Measurements from ENCODE around the gene LIPK. TPM values are rescaled to one million over a fixed set of nuclear protein-coding genes. Genes with fewer than 3 reads are reported as not detected.
"Not testable (repeated sequence)": the region's sequence is repeated elsewhere in the genome, so short reads cannot be mapped to it uniquely, and the experiment has no call there.

Gene LIPK
- total and polyA plus RNA-seq, 4 donors: not detected

DNA sequence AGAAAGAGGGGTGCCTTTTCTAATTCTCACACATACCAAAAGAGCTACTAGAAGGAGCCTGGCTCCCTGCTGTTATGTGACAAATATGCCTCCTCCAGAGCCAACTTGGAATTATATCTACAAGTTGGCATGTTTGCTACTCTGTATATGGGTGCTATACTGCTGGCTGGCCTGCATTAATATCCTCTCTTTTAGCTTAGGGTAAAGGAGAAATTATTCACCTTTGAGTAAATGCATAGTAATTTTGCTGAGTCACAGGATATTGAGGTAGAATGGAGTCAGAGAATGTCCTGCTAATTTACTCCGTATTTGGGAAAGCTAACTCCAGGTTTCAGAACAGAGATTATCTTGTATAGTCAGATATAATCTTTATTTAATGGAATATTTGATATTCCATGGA lies 29.6 kb downstream of the LIPK start:
- TF ChIP-seq RXRA (IDR thresholded peaks at IDR 0.05) (no peak), EGR1 (IDR thresholded peaks at IDR 0.05; ENCODE audit: low read depth in 2 of 2) (no peak), RAD21 (IDR thresholded peaks at IDR 0.05) (no peak), YY1 (IDR thresholded peaks at IDR 0.05) (no peak), HNF4G (IDR thresholded peaks at IDR 0.05) (no peak), FOXA2 (IDR thresholded peaks at IDR 0.05) (no peak), NR2F2 (IDR thresholded peaks at IDR 0.05) (no peak), JUND (IDR thresholded peaks at IDR 0.05) (no peak), HNF4A (conservative IDR thresholded peaks at IDR 0.05) (no peak)
- TF ChIP-seq, protein P1, sequence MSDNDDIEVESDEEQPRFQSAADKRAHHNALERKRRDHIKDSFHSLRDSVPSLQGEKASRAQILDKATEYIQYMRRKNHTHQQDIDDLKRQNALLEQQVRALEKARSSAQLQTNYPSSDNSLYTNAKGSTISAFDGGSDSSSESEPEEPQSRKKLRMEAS (IDR thresholded peaks at IDR 0.05): no peak
- TF ChIP-seq, protein P2, sequence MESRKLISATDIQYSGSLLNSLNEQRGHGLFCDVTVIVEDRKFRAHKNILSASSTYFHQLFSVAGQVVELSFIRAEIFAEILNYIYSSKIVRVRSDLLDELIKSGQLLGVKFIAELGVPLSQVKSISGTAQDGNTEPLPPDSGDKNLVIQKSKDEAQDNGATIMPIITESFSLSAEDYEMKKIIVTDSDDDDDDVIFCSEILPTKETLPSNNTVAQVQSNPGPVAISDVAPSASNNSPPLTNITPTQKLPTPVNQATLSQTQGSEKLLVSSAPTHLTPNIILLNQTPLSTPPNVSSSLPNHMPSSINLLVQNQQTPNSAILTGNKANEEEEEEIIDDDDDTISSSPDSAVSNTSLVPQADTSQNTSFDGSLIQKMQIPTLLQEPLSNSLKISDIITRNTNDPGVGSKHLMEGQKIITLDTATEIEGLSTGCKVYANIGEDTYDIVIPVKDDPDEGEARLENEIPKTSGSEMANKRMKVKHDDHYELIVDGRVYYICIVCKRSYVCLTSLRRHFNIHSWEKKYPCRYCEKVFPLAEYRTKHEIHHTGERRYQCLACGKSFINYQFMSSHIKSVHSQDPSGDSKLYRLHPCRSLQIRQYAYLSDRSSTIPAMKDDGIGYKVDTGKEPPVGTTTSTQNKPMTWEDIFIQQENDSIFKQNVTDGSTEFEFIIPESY (IDR thresholded peaks at IDR 0.05): no peak
- TF ChIP-seq, protein P3, sequence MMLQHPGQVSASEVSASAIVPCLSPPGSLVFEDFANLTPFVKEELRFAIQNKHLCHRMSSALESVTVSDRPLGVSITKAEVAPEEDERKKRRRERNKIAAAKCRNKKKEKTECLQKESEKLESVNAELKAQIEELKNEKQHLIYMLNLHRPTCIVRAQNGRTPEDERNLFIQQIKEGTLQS (IDR thresholded peaks at IDR 0.05): no peak
- TF ChIP-seq, protein P4, sequence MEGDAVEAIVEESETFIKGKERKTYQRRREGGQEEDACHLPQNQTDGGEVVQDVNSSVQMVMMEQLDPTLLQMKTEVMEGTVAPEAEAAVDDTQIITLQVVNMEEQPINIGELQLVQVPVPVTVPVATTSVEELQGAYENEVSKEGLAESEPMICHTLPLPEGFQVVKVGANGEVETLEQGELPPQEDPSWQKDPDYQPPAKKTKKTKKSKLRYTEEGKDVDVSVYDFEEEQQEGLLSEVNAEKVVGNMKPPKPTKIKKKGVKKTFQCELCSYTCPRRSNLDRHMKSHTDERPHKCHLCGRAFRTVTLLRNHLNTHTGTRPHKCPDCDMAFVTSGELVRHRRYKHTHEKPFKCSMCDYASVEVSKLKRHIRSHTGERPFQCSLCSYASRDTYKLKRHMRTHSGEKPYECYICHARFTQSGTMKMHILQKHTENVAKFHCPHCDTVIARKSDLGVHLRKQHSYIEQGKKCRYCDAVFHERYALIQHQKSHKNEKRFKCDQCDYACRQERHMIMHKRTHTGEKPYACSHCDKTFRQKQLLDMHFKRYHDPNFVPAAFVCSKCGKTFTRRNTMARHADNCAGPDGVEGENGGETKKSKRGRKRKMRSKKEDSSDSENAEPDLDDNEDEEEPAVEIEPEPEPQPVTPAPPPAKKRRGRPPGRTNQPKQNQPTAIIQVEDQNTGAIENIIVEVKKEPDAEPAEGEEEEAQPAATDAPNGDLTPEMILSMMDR (IDR thresholded peaks at IDR 0.05; ENCODE audit: low read depth, low read length, missing input control): no peak
- TF ChIP-seq, protein P5, sequence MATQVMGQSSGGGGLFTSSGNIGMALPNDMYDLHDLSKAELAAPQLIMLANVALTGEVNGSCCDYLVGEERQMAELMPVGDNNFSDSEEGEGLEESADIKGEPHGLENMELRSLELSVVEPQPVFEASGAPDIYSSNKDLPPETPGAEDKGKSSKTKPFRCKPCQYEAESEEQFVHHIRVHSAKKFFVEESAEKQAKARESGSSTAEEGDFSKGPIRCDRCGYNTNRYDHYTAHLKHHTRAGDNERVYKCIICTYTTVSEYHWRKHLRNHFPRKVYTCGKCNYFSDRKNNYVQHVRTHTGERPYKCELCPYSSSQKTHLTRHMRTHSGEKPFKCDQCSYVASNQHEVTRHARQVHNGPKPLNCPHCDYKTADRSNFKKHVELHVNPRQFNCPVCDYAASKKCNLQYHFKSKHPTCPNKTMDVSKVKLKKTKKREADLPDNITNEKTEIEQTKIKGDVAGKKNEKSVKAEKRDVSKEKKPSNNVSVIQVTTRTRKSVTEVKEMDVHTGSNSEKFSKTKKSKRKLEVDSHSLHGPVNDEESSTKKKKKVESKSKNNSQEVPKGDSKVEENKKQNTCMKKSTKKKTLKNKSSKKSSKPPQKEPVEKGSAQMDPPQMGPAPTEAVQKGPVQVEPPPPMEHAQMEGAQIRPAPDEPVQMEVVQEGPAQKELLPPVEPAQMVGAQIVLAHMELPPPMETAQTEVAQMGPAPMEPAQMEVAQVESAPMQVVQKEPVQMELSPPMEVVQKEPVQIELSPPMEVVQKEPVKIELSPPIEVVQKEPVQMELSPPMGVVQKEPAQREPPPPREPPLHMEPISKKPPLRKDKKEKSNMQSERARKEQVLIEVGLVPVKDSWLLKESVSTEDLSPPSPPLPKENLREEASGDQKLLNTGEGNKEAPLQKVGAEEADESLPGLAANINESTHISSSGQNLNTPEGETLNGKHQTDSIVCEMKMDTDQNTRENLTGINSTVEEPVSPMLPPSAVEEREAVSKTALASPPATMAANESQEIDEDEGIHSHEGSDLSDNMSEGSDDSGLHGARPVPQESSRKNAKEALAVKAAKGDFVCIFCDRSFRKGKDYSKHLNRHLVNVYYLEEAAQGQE (IDR thresholded peaks at IDR 0.05): no peak
- H3K9ac ChIP-seq (ENCODE audit: low read depth in 1 of 2, low read length in 2 of 2): no peak overlapping the region
- no peak overlapping the region for H3K27ac ChIP-seq (ENCODE audit: low read depth in 1 of 2, low read length in 2 of 2)
- H3K9me3 ChIP-seq (ENCODE audit: control insufficient read depth in 4 of 4, low read length in 3 of 4): no peaks in the 10 kb centered on the region
- no peaks in the 10 kb centered on the region for H3K4me1 ChIP-seq (ENCODE audit: control insufficient read depth in 4 of 4, insufficient read depth in 4 of 4, low read length in 3 of 4)
- H3K27me3 ChIP-seq (ENCODE audit: control insufficient read depth in 4 of 4, insufficient read depth in 4 of 4, low read length in 3 of 4): peaks cover 0 to 3% (median 0%) of the 10 kb centered on the region in 4 donors
- no peaks in the 10 kb centered on the region for H3K36me3 ChIP-seq (ENCODE audit: control insufficient read depth in 4 of 4, insufficient read depth in 3 of 4, low read depth in 1 of 4, low read length in 3 of 4)
- H3K4me3 ChIP-seq (ENCODE audit: low read depth in 1 of 3, low read length in 3 of 3): no peak overlapping the region
- no peak for DNase-seq (ENCODE audit: low spot score)
- WGBS: 77% methylated on average over 1 of the region's 1 CpG

DNA sequence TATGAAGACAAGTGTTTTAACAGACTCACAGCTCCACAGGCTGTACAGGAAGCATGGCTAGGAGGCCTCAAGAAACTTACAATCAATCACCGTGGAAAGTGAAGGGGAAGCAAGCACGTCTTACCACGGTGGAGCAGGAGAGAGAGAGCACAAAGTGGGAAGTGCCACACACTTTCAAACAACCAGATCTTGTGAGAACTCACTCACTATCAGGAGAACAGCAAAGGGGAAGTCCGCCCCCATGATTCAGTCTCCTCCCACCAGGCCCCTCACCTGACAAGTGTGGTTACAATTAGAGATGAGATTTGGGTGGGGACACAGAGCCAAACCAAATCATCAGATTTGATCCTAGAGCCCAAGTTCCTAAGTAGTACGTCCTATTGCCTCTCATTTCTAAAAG lies 35.9 kb downstream of the LIPK start:
- H3K4me3 ChIP-seq (ENCODE audit: low read depth in 1 of 3, low read length in 3 of 3); H3K9me3 ChIP-seq (ENCODE audit: control insufficient read depth in 4 of 4, low read length in 3 of 4); H3K36me3 ChIP-seq (ENCODE audit: control insufficient read depth in 4 of 4, insufficient read depth in 3 of 4, low read depth in 1 of 4, low read length in 3 of 4); H3K27ac ChIP-seq (ENCODE audit: low read depth in 1 of 2, low read length in 2 of 2); DNase-seq (ENCODE audit: low spot score); H3K27me3 ChIP-seq (ENCODE audit: control insufficient read depth in 4 of 4, insufficient read depth in 4 of 4, low read length in 3 of 4); H3K4me1 ChIP-seq (ENCODE audit: control insufficient read depth in 4 of 4, insufficient read depth in 4 of 4, low read length in 3 of 4); H3K9ac ChIP-seq (ENCODE audit: low read depth in 1 of 2, low read length in 2 of 2): not testable (repeated sequence)
- WGBS: 66% methylated on average over 5 of the region's 5 CpGs
